Measurements from ENCODE around the gene MAN1A1. TPM values are rescaled to one million over a fixed set of nuclear protein-coding genes. Genes with fewer than 3 reads are reported as not detected.

Gene MAN1A1
- total and polyA plus RNA-seq, 2 experiments from 2014 or later = 117 to 245 TPM

GRCh38 chr6:119339941-119340456 is 9.6 kb downstream of the MAN1A1 start:
- Histone ChIP-seq H3K4me1 (ENCODE audit: insufficient read depth) (peaks cover 35% of the 10 kb centered on the region), H4K20me1 (ENCODE audit: insufficient read depth, poor library complexity, severe bottlenecking) (peaks cover 65% of the 10 kb centered on the region), H3K4me2 (peak overlapping the region; percentile 85), H3K79me2 (peaks cover 100% of the 10 kb centered on the region), H3K4me3 (no peak overlapping the region), H3K27ac (peak overlapping the region; percentile 50), H3K9me3 (ENCODE audit: low read depth) (no peaks in the 10 kb centered on the region), H3K9me2 (replicated peaks; ENCODE audit: insufficient read depth) (no peaks in the 10 kb centered on the region), H3K27me3 (no peaks in the 10 kb centered on the region), H3K36me3 (replicated peaks; ENCODE audit: insufficient read depth, low read depth) (no peaks in the 10 kb centered on the region), H2AFZ (no peak overlapping the region)
- no peak for DNase-seq (ENCODE audit: low spot score)
- TF ChIP-seq CTCF (IDR thresholded peaks at IDR 0.05; ENCODE audit: poor library complexity) (no peak), EZH2 (IDR thresholded peaks at IDR 0.05; ENCODE audit: borderline replicate concordance) (no peak), EZH2phosphoT487 (IDR thresholded peaks at IDR 0.05; ENCODE audit: low read depth, severe bottlenecking, unreplicated experiment) (no peak)
- 86% methylated on average over 4 of the region's 4 CpGs for WGBS (ENCODE audit: low lambda C conversion rate, missing lambda C conversion rate)

DNA sequence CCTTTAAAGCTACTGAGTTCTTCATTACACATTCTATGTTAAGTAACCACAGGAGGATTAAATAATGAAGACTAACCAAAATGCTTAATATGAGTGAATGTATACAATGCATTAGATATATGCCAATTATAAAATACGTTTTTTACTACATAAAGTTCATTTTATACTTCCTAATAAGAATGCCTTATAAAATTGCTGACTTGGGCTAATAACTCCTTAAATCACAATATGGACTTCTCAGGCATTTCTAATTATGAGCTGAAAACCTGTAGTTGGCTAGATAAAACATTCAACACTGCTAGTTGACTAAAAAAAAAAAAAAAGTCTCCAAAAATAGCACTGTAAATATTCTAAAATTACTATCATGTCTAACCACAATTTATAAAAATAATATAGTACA is 11.8 kb downstream of the MAN1A1 start:
- H3K27ac ChIP-seq = no peak overlapping the region
- no peaks in the 10 kb centered on the region for H3K36me3 ChIP-seq (replicated peaks; ENCODE audit: insufficient read depth, low read depth)
- peaks cover 97% of the 10 kb centered on the region for H3K79me2 ChIP-seq
- H3K4me2 ChIP-seq = no peak overlapping the region
- no peak overlapping the region for H2AFZ ChIP-seq
- H4K20me1 ChIP-seq (ENCODE audit: insufficient read depth, poor library complexity, severe bottlenecking) = peaks cover 67% of the 10 kb centered on the region
- no peak for DNase-seq (ENCODE audit: low spot score)
- 85% methylated on average over 1 of the region's 1 CpG for WGBS (ENCODE audit: low lambda C conversion rate, missing lambda C conversion rate)
- H3K27me3 ChIP-seq = no peaks in the 10 kb centered on the region
- H3K4me1 ChIP-seq (ENCODE audit: insufficient read depth) = peaks cover 17% of the 10 kb centered on the region
- H3K9me3 ChIP-seq (ENCODE audit: low read depth) = no peaks in the 10 kb centered on the region
- no peak for TF ChIP-seq CTCF (IDR thresholded peaks at IDR 0.05; ENCODE audit: poor library complexity)
- no peak for TF ChIP-seq EZH2 (IDR thresholded peaks at IDR 0.05; ENCODE audit: borderline replicate concordance)
- TF ChIP-seq EZH2phosphoT487 (IDR thresholded peaks at IDR 0.05; ENCODE audit: low read depth, severe bottlenecking, unreplicated experiment) = no peak
- no peak overlapping the region for H3K4me3 ChIP-seq
- H3K9me2 ChIP-seq (replicated peaks; ENCODE audit: insufficient read depth) = no peaks in the 10 kb centered on the region

- Histone ChIP-seq H3K27ac (no peak overlapping the region), H4K20me1 (ENCODE audit: insufficient read depth, poor library complexity, severe bottlenecking) (peaks cover 63% of the 10 kb centered on the region), H3K79me2 (peaks cover 97% of the 10 kb centered on the region), H3K4me2 (no peak overlapping the region), H3K4me1 (ENCODE audit: insufficient read depth) (peaks cover 17% of the 10 kb centered on the region), H2AFZ (no peak overlapping the region), H3K4me3 (no peak overlapping the region), H3K27me3 (no peaks in the 10 kb centered on the region), H3K9me3 (ENCODE audit: low read depth) (no peaks in the 10 kb centered on the region), H3K36me3 (replicated peaks; ENCODE audit: insufficient read depth, low read depth) (no peaks in the 10 kb centered on the region), H3K9me2 (replicated peaks; ENCODE audit: insufficient read depth) (no peaks in the 10 kb centered on the region)
- TF ChIP-seq EZH2phosphoT487 (IDR thresholded peaks at IDR 0.05; ENCODE audit: low read depth, severe bottlenecking, unreplicated experiment) = no peak
- TF ChIP-seq EZH2 (IDR thresholded peaks at IDR 0.05; ENCODE audit: borderline replicate concordance) = no peak
- TF ChIP-seq CTCF (IDR thresholded peaks at IDR 0.05; ENCODE audit: poor library complexity) = no peak
- WGBS (ENCODE audit: low lambda C conversion rate, missing lambda C conversion rate) = 94% methylated on average over 5 of the region's 5 CpGs
- no peak for DNase-seq (ENCODE audit: low spot score)
Measured at GRCh38 chr6:119337252-119337651, 12.3 kb downstream of the MAN1A1 start.

All from hepatocyte (in vitro differentiated cells).